SK-N-SH treated with all-trans-retinoic acid at 6 μM for 48 hours (cell line): ENCODE measurements around the gene TTC7B.

ENCODE experiments used
- ATAC-seq: fragments of 200-7000 bp; cut with Tn5 transposase; 3 replicates; pipeline ENCODE4 v1.9.1; 2020; ENCODE audit warnings: mild to moderate bottlenecking, moderate library complexity
- CREB5 ChIP-seq: fragments of 250-450 bp; sonication (Bioruptor Pico); IDR thresholded peaks from 2 replicates; pipeline ENCODE4 v1.5.1; 2020; ENCODE audit warnings: low read depth, mild to moderate bottlenecking, moderate library complexity
- CSDC2 ChIP-seq: fragments of 250-450 bp; sonication (Bioruptor Pico); IDR thresholded peaks from 2 replicates; pipeline ENCODE4 v1.5.0; 2020; ENCODE audit warnings: mild to moderate bottlenecking, moderate library complexity
- CSRNP3 ChIP-seq: fragments of 250-450 bp; sonication (Bioruptor Pico); IDR thresholded peaks from 2 replicates; pipeline ENCODE4 v1.5.1; 2021; ENCODE audit warnings: mild to moderate bottlenecking, moderate library complexity
- ESRRG ChIP-seq: fragments of 250-450 bp; sonication (Bioruptor Pico); IDR thresholded peaks from 2 replicates; pipeline ENCODE4 v1.6.1; 2021; ENCODE audit warnings: mild to moderate bottlenecking
- GLIS3 ChIP-seq: fragments of 250-450 bp; sonication (Bioruptor Pico); IDR thresholded peaks from 2 replicates; pipeline ENCODE4 v1.5.0; 2020; ENCODE audit warnings: mild to moderate bottlenecking, moderate library complexity
- ISL1 ChIP-seq: fragments of 250-450 bp; sonication (Bioruptor Pico); IDR thresholded peaks from 2 replicates; pipeline ENCODE4 v2.1.2; 2022; ENCODE audit warnings: mild to moderate bottlenecking, moderate library complexity
- OSR1 ChIP-seq: fragments of 250-450 bp; sonication (Bioruptor Pico); IDR thresholded peaks from 2 replicates; pipeline ENCODE4 v1.8.0; 2022; ENCODE audit warnings: moderate library complexity, mild to moderate bottlenecking, inconsistent platforms
- PATZ1 ChIP-seq: fragments of 250-450 bp; sonication (Bioruptor Pico); IDR thresholded peaks from 2 replicates; pipeline ENCODE4 v1.8.0; 2020; ENCODE audit warnings: mild to moderate bottlenecking, moderate library complexity, borderline replicate concordance
- POU6F1 ChIP-seq: fragments of 250-450 bp; sonication (Bioruptor Pico); IDR thresholded peaks from 2 replicates; pipeline ENCODE4 v1.8.0; 2021; ENCODE audit warnings: low read depth, mild to moderate bottlenecking, moderate library complexity, borderline replicate concordance
- RARB ChIP-seq: fragments of 250-450 bp; sonication (Bioruptor Pico); IDR thresholded peaks from 2 replicates; pipeline ENCODE4 v1.8.0; 2021; ENCODE audit warnings: mild to moderate bottlenecking, moderate library complexity
- SNAI2 ChIP-seq: fragments of 250-450 bp; sonication (Bioruptor Pico); IDR thresholded peaks from 2 replicates; pipeline ENCODE4 v1.5.0; 2020; ENCODE audit warnings: mild to moderate bottlenecking, moderate library complexity
- TCF4 ChIP-seq: fragments of 250-450 bp; sonication (Bioruptor Pico); IDR thresholded peaks from 2 replicates; pipeline ENCODE4 v1.8.0; 2021; ENCODE audit warnings: mild to moderate bottlenecking, moderate library complexity, borderline replicate concordance
- TOX ChIP-seq: fragments of 250-450 bp; sonication (Bioruptor Pico); IDR thresholded peaks from 2 replicates; pipeline ENCODE4 v1.8.0; 2021; ENCODE audit warnings: mild to moderate bottlenecking, moderate library complexity, borderline replicate concordance
- TSHZ2 ChIP-seq: fragments of 250-450 bp; sonication (Bioruptor Pico); IDR thresholded peaks from 2 replicates; pipeline ENCODE4 v1.5.0; 2020; ENCODE audit warnings: mild to moderate bottlenecking, moderate library complexity
- ZC3H10 ChIP-seq: fragments of 250-450 bp; sonication (Bioruptor Pico); IDR thresholded peaks from 2 replicates; pipeline ENCODE4 v1.5.1; 2021; ENCODE audit warnings: mild to moderate bottlenecking, moderate library complexity
- ZFP3 ChIP-seq: fragments of 250-450 bp; sonication (Bioruptor Pico); IDR thresholded peaks from 2 replicates; pipeline ENCODE4 v1.5.0; 2020; ENCODE audit warnings: mild to moderate bottlenecking, moderate library complexity
- ZFP30 ChIP-seq: fragments of 450-650 bp; formaldehyde crosslinking; IDR thresholded peaks from 2 replicates; pipeline ENCODE4 v1.5.0; 2022; ENCODE audit warnings: mild to moderate bottlenecking, moderate library complexity
- ZNF8 ChIP-seq: fragments of 450-650 bp; formaldehyde crosslinking; IDR thresholded peaks from 2 replicates; pipeline ENCODE4 v1.5.0; 2020; ENCODE audit warnings: mild to moderate bottlenecking, moderate library complexity

Gene TTC7B

GRCh38 chr14:90606434-90606833, 209.8 kb downstream of the TTC7B start (continued):
- no peak for TF ChIP-seq CSRNP3 (CRISPR knock-in tag)
- no peak for TF ChIP-seq TCF4 (CRISPR knock-in tag)
- TF ChIP-seq OSR1 (CRISPR knock-in tag), result no peak
- TF ChIP-seq POU6F1 (CRISPR knock-in tag), result no peak
- TF ChIP-seq SNAI2 (CRISPR knock-in tag), result no peak
- no peak for TF ChIP-seq ZNF8 (CRISPR knock-in tag)
- no peak for TF ChIP-seq RARB
- no peak for TF ChIP-seq TSHZ2 (CRISPR knock-in tag)
- TF ChIP-seq ESRRG, result no peak

- TF ChIP-seq ZFP30 (CRISPR knock-in tag), result no peak
- TF ChIP-seq OSR1 (CRISPR knock-in tag), result no peak
- no peak for TF ChIP-seq CSDC2 (CRISPR knock-in tag)
- TF ChIP-seq ZFP3 (CRISPR knock-in tag), result no peak
- no peak for TF ChIP-seq TCF4 (CRISPR knock-in tag)
- TF ChIP-seq ESRRG, result no peak
- no peak for TF ChIP-seq ZC3H10 (CRISPR knock-in tag)
- TF ChIP-seq PATZ1, result no peak
- TF ChIP-seq ISL1 (CRISPR knock-in tag), result no peak
- no peak for TF ChIP-seq GLIS3 (CRISPR knock-in tag)
- ATAC-seq, result no peak
These were observed 210.8 kb downstream of the TTC7B start for GRCh38 chr14:90605430-90605829.

- TF ChIP-seq PATZ1 (0 out of 2 replicates have a peak, but pooled peaks have one; percentile 14), POU6F1 (CRISPR knock-in tag) (no peak), ZNF8 (CRISPR knock-in tag) (no peak), CSRNP3 (CRISPR knock-in tag) (peak; percentile 34; the same call in 1 of the 2 replicates), TSHZ2 (CRISPR knock-in tag) (peak; percentile 31; the same call in 1 of the 2 replicates), ZFP30 (CRISPR knock-in tag) (no peak), TCF4 (CRISPR knock-in tag) (no peak), ISL1 (CRISPR knock-in tag) (peak; percentile 93), TOX (CRISPR knock-in tag) (no peak), CREB5 (CRISPR knock-in tag) (no peak), GLIS3 (CRISPR knock-in tag) (no peak)
- ATAC-seq, result peak; percentile 57; the same call in 2 of the 3 replicates
These were observed 211.9 kb downstream of the TTC7B start for GRCh38 chr14:90604356-90604755.
